HK-2 (cell line): ENCODE measurements around the gene CFHR2.
"Not testable (repeated sequence)": the region's sequence is repeated elsewhere in the genome, so short reads cannot be mapped to it uniquely, and the experiment has no call there.

ENCODE experiments used
- DNase-seq: peaks from one replicate; pipeline ENCODE4 v3.0.0-alpha.2; 2018; ENCODE audit not compliant: unreplicated experiment

CFHR2 gene

DNA sequence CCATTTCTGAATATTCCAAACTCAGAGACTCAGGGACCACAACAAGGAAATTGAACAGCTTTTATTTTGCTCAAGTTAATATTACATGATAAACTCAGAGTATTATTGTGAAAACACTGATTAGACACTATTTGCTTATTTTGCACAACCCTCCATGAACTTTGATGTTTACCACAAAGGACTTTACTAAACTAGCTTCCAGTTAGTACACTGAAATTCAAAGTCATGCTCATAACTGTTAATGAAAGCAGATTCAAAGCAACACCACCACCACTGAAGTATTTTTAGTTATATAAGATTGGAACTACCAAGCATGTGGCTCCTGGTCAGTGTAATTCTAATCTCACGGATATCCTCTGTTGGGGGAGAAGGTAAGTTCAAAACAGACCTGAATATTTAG, at the start of gene CFHR2:
CFHR2 (plus strand) TSS at position 171 of the 400 bp plus-strand sequence; CDS start at position 314, 143 bp downstream.
- DNase-seq, result not testable (repeated sequence)

DNA sequence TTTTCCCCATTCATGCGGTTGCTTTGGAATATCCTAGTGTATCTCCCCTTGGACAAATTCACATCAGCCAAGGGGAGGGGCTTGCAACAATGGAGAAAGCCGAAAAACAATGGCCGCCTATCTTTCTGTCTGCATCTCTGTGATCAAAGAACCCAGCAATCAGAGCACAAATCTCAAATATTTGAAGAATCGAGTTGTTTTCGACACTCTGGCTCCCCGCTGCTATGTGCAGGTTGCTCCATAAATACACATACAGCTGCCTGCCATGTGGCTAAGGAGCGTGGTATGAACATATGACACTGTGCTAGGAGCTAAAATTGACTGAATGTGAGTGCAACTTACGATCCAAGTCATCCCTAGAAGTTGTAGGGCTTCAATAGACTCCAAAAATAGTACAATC, 47.2 kb upstream of the CFHR2 start:
- DNase-seq, result no peak

DNA sequence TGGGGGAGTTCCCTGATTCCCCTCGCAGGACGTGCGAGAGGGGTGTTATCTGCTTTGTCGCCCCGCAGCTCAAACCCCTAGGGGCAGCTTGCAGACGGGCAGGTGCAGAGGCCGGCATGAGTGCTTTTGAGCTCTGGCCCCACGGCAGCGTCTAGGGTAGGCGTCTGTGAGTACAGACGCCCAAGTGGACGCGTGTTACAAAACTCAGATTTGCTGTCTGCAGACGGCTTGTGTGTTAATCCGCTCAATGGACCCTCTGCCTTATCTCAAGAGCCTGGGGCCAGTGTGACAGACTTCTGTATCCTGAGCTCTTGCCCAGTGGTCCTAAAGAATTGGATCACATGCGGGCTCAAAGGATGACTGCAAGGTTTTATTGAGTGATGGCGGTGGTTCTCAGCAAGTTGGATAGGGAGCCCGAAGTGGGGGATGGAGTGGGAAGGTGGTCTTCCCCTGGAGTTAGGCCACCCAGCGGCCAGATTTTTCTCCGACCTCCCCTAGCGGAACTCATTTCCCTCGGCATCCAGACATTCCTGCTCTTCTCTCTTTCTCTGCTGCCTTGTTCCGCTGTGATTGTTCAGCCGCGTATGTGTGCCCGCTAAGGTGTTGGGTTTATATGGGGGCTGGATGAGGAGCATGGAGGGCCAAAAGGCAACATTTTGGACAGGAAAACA, 46.2 kb upstream of the CFHR2 start:
- no peak for DNase-seq

DNA sequence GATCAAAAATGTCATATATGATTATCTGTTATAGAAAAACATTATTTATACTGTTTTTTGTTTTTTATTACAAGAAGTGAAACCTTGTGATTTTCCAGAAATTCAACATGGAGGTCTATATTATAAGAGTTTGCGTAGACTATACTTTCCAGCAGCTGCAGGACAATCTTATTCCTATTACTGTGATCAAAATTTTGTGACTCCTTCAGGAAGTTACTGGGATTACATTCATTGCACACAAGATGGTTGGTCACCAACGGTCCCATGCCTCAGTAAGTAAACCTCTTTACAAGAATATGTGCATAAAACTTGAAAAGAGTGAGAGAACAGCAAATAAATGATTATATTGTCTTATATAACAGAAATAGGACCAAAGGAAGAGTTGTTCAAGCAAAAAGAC, 41.2 kb upstream of the CFHR2 start:
- no peak for DNase-seq

DNA sequence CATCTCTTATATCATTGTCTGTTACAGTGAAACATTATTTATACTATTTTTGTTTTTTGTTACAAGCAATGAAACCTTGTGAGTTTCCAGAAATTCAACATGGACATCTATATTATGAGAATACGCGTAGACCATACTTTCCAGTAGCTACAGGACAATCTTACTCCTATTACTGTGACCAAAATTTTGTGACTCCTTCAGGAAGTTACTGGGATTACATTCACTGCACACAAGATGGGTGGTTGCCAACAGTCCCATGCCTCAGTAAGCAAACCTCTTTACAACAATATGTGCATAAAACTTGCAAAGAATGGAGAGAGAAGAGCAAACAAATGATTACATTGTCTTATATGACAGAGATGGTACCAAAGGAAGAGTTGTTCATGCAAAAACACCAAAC, 33.3 kb upstream of the CFHR2 start:
- DNase-seq, result no peak

DNA sequence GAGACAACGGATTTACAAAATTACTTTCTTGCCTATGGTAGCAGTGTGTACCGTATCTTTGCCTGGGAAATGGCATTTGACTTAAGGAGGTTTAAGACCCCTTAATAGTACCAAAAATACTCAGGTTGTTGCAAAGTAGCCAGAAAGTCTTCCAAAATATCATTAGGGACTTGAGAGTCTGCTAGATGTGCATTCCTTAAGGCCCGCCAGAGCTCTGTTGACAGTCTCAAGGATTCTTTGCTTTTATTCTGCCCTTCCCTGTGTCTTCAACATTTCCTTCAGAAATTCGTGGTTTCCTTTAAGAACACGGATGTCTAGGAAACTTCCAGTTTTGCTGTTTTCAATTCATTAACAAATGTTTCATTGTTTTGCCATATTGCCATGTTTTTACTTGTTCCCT, 31.3 kb upstream of the CFHR2 start:
- not testable (repeated sequence) for DNase-seq

DNA sequence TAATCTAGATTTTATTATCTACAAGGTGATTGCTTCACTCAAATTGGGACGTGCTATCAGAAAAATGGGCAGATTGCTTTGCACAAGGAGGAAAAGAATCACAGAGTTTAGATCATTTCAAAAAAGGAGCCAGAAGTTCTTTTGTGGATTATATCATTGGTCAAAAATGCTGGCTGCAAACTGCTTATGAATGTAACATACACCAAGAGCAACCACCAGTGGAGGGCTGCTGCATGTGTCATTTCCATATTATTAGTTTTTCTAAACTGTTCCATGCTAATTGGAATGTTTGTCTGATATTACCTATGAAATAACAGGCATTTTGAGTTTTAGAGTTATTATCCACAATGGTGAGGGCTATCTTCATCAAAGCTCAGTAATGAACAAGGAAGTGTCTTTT, 16.7 kb upstream of the CFHR2 start:
- not testable (repeated sequence) for DNase-seq

DNA sequence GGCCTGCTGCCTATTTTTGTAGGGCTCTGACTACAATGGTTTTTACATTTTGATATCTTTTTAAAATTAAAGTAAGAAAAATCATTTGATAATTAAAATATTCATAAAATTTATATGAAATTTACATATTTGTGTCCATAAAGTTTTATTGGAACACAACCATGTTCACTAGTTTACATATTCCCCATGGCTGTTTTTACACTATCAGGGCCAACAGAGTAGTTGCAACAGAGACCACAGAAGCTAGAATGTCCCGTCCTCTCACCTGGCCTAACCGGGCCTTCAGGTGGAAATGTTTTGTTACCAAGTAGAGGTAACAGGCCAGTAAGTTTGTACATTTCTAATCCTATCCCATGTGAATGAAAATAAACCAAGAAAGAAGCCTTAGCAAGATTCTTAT, 10.7 kb upstream of the CFHR2 start:
- DNase-seq, result not testable (repeated sequence)

DNA sequence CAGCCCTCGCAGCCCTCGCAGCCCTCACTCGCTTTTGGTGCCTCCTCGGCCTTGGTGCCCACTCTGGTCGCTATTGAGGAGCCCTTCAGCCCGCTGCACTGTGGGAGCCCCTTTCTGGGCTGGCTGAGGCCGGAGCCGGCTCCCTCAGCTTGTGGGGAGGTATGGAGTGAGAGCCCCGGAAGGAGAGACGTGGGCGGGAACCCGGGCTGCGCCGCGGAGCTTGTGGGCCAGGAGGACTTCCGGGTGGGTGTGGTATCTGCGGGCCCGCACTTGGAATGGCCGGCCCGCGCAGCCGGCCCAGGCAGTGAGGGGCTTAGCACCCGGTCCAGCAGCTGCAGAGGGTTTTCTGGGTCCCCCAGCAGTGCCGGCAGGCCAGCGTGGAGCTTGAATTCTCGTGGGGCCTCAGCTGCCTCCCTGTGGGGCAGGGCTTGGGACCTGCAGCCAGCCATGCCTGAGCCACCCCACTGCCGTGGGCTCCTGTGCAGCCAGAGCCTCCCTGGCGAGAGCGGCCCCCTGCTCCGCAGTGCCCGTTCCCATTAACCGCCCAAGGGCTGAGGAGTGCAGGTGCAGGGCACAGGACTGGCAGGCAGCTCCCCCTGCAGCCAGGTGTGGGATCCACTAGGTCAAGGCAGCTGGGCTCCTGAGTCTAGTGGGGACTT, 9.9 kb upstream of the CFHR2 start:
- DNase-seq, result no peak

DNA sequence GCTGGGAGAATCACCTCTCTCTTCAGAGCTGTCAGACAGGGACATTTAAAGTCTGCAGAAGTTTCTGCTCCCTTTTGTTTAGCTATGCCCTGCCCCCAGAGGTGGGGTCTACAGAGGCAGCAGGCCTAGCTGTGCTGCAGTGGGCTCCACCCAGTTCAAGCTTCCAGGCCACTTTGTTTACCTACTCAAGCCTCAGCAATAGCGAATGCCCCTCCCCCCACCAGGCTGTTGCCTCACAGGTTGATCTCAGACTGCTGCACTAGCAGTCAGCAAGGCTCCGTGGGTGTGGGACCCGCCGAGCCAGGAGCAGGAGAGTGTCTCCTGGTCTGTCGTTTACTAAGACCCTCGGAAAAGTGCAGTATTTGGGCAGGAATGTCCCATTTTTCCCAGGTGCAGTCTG, 2.1 kb upstream of the CFHR2 start:
- not testable (repeated sequence) for DNase-seq

DNA sequence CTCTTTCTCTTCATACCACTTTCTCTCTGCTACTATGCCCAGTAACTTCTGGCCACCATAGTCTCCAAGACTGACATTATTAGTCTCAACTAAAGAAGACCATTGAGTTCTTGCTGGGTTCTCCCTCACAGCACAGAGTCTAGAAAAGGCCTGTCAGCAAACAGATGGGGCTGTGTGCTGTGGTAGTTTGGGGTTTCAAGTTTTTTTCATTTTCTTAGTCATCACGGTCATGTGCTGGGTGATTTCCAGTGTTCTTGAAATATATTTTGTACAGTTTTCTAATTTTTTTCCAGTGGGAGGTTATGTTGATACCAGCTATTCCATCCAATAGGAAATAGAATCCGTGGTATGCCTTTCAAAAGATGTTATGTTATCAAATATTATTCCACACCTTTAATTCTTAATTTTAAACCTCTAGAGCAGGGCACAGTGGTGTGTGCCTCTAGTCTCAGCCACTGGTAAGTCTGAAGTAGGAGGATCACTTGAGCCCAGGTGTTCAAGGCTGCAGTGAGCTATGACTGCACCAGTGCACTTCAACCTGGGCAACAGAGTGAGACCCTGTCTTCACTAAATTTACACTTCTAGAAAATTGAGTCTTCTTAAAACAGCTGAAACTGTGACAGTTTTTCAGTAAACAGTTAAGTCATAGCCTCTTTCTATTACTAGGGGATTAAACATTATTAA, 8.3 kb downstream of the CFHR2 start:
- no peak for DNase-seq

DNA sequence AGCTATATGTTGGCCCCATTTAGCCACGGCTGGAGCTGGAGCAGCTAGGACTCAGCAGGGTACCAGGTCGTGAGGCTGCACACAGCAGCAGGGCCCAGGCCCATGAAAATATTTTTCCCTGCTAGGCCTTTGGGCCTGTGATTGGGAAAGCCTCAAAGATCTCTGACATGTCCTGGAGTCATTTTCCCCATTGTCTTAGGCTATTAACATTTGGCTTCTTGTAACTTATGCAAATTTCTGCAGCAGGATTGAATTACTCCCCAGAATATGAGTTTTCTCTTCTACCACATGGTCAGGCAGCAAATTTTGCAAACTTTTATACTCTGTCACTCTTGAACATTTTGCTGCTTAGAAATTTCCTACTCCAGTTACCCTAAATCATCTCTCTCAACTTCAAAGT, 11.2 kb downstream of the CFHR2 start:
- no peak for DNase-seq

DNA sequence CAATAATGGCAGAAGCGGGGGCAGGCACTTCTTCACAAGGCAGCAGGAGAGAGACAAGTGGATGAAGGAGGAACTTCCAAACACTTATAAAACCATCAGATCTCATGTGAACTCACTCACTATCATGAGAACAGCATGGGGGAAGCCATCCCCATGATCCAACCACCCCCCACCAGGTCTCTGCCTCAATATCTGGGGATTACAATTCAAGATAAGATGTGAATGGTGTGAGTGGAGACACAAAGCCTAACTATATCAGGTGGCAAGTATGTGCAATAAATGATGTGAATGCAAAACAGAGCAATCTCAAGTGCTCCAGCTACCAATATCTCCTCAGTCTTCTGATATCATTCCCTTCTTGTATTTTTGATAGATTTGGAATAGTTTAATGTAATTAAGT, 12.4 kb downstream of the CFHR2 start:
- no peak for DNase-seq

DNA sequence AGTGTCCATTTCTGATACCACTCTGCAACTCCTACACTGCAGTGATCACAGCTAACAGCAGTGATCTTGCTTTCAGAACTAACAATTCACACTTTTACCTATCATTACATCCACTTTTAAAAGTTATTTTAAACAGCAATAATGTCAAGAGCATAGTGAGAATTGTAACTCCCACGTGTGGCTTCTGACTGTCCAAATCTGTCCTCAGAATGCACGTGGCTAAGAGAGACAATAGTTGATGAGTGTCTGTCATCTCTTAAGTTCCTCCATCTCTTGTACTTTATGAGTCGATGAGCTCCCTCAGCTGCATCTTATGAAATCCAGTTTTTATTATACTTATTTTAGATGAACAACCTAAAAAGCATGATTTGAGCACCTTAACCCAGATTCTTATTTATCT, 17.3 kb downstream of the CFHR2 start:
- DNase-seq, result no peak

DNA sequence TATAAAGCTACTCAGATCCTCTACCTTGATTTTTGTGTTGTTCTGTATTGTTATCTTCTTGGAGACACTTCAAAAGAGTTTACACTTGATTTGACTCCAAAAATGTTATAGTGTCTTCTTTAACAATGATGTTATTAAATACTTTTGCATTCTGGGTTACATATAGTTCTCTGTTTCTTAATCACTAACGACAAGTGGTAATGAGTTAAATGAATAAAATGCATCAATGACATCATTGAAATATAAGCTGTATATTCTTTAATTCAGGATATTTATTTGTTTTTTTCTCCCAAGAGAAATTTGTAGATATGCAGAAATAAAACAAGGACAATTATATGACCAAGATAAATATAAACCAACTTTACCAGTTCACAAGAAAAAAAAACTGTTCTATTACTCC, 26.6 kb downstream of the CFHR2 start:
- DNase-seq, result no peak

DNA sequence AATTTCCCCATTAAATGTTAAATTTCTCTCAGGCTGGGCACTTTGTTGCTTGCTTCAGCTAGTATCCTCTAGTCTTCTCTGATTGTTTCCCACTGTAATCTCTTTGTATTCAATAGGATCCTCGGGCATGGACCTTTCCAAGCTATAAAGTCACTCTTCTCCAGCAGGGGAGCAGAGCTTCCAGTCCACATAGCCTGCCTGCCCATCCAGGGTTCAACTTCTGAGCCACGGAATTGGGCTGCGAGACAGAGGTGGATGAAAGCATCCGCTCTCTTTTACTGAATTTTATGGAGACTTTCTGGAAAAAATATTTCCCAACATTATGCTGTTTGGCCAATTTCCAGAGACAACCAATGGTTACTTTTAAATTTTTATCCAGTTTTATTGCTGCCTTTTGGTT, 32.7 kb downstream of the CFHR2 start:
- DNase-seq, result no peak

DNA sequence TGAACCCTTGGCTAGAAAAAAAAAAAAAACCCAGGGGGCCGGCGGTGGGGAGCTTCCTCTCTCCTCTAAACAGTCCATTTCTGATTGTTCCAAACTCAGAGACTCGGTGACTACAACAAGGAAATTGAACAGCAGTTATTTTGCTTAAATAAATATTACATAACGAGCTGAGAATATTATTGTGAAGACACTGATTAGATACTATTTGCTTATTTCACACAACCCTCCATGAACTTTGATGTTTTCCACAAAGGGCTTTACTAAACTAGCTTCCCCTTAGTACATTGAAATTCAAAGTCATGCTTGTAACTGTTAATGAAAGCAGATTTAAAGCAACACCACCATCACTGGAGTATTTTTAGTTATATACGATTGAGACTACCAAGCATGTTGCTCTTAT, 33.7 kb downstream of the CFHR2 start, which contains the start of gene CFHR5:
CFHR5 (plus strand) TSS at position 279 of the 400 bp plus-strand sequence; CDS start at position 388, 109 bp downstream.
- DNase-seq, result no peak

DNA sequence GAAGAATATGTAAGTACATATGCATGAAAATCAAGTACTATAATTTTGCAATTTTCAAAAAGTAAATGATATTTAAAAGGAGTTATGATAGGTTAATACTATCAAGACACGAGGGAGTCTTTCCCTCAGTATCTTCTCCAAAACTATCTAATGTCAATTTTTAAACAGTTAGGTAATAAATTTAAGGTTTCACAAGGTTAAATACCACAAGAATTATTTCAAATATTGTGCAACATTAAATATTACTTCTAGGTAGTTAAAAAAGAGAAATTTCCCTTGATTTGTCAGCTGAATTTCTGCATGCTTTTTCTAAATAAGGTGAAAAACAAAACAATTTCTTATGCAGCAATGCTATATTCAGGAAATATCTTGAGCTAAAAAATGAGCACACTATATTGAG, 37.3 kb downstream of the CFHR2 start:
- no peak for DNase-seq

DNA sequence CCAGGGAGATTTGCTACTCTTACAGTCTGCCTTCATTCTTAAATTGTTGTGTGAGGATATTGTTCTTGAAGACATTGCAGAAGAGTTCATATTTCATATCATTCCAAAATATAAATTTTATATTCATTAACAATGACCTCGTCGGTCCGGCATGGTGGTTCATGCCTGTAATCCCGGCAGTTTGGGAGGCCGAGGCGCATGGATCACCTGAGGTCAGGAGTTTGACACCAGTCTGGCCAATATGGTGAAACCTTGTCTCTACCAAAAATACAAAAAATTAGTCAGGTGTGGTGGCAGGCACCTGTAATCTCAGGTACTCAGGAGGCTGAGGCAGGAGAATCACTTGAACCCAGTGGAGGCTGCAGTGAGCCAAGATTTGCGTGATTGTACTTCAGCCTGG, 38.7 kb downstream of the CFHR2 start:
- DNase-seq, result not testable (repeated sequence)

DNA sequence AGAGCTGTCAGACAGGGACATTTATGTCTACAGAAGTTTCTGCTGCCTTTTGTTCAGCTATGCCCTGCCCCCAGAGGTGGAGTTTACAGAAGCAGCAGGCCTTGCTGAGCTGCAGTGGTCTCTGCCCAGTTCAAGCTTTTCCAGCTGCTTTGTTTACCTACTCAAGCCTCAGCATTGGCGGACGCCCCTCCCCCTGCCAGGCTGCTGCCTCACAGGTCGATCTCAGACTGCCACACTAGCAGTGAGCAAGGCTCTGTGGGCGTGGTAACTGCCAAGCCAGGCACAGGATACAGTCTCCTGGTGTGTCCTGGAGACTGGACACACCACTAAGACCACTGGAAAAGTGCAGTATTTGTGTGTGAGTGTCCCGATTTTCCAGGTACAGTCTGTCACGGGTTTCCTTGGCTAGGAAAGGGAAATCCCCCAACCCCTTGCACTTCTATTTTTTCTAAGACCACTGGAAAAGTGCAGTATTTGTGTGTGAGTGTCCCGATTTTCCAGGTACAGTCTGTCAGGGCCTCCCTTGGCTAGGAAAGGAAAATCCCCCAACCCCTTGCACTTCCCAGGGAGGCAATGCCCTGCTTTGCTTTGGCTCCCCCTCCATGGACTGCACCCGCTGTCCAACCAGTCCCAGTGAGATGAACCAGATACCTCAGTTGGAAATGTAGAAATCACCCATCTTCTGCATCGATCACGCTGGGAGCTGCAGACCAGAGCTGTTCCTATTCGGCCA, 48.5 kb downstream of the CFHR2 start:
- DNase-seq, result not testable (repeated sequence)

DNA sequence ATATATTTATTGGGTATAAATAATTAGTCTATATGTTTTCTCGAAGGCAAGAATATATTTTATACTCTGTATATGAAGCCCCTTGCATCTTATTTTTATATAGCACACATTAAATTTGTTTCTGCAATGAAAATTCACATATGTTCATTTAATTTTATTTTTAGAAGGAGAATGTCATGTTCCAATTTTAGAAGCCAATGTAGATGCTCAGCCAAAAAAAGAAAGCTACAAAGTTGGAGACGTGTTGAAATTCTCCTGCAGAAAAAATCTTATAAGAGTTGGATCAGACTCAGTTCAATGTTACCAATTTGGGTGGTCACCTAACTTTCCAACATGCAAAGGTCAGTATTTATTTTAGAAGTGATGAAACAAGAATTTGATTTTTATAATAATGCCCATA, 50.4 kb downstream of the CFHR2 start:
- no peak for DNase-seq

DNA sequence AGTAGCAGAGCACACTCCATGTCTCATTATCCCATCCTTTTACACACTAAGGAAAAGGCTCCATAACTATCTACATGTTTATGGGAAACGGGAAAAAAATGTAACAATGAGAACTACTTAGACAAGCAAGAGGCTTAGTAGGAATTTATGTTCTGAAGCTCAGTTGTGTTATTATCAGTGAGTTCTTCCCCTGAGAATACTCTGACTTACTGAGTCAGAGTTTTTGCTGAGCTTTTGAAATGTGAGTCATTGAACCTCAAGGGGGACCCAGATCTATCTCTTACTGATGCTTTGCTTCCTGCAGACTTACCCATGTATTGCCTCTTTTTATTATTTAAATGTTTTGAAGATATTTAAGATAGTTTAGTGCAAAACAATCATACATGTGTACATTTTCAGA, 53.9 kb downstream of the CFHR2 start:
- DNase-seq, result no peak
